NCI-H774 (cell line): Measurements from ENCODE around the gene CCDC40.

ENCODE experiments used
- DNase-seq: peaks from one replicate; lab custom pipeline; 2025; lab: John Stamatoyannopoulos, UW

Gene CCDC40

GRCh38 chr17:80115159-80115558, 78.7 kb downstream of the CCDC40 start:
- DNase-seq: no peak

GRCh38 chr17:80116276-80116920, 80.0 kb downstream of the CCDC40 start:
- no peak for DNase-seq

DNA sequence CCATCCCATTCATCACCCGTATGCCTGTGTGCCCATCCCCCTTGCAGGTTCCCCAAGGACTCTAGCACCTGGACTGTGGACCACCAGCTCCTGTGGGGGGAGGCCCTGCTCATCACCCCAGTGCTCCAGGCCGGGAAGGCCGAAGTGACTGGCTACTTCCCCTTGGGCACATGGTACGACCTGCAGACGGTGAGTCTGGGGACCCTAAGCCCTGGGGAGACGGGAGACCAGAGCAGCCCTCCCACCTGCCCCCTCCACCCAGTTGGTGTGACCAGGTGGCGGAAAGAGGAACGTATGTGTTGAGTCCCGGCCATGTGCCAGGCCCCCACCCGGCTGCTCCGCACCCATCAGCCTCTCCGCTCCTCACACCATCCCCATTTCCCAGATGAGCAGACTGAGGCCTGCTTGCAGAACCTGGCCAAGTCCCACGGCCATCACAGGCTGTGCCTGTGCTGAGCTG, 80.5 kb downstream of the CCDC40 start:
- no peak for DNase-seq

DNA sequence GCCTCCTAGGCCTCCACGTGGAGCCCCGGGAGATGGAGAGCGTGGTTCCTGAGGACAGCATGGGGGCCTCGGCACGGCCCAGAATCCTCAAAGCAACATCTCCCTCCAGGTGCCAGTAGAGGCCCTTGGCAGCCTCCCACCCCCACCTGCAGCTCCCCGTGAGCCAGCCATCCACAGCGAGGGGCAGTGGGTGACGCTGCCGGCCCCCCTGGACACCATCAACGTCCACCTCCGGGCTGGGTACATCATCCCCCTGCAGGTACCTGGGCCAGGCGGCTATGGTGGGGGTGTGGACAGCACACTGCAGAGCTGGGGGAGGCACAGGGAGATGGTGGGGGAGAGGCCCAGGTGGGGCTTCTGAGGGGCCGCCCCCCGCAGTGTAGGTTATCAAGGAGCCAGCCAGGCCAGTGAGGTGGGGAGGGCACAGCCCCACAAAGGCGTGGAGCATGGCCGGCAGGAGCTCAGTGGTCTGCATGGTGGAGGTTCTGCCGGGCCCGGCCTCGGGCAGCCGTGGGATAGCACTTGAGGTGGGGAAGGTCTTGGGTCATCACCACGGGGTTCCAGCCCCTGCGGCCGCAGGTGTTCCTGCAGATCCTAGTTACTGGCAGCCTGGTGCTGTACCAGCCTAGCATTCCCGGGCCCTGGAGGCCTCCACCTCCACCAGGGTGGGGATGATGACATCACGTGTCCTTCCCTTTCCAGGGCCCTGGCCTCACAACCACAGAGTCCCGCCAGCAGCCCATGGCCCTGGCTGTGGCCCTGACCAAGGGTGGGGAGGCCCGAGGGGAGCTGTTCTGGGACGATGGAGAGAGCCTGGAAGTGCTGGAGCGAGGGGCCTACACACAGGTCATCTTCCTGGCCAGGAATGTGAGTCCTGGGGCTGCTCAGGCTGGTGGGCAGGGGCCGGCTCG, 81.3 kb downstream of the CCDC40 start:
- DNase-seq: no peak

- no peak for DNase-seq
These were observed 82.3 kb downstream of the CCDC40 start for GRCh38 chr17:80118601-80119270.

GRCh38 chr17:80119271-80119791, 82.9 kb downstream of the CCDC40 start:
- no peak for DNase-seq

DNA sequence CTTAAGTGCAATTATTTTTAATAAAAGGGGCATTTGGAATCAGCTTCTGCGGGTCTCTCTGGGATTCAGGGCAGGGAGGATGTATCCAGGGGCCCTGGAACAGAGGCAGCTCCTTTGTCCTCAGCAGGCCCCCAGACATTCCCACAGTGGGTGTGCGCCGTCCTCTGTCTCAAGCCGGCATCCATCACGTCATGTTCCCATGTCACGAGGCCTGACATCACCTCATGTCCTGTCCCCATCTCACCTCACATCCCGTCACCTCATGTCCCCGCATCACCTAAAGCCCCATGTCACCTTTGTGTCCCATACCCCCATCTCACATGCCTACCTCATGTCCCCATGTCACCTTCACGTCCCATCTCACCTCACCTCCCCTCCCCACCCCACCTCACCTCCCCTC, 83.4 kb downstream of the CCDC40 start:
- DNase-seq: no peak

- DNase-seq: no peak
These were observed 85.7 kb downstream of the CCDC40 start for GRCh38 chr17:80122026-80122575.

DNA sequence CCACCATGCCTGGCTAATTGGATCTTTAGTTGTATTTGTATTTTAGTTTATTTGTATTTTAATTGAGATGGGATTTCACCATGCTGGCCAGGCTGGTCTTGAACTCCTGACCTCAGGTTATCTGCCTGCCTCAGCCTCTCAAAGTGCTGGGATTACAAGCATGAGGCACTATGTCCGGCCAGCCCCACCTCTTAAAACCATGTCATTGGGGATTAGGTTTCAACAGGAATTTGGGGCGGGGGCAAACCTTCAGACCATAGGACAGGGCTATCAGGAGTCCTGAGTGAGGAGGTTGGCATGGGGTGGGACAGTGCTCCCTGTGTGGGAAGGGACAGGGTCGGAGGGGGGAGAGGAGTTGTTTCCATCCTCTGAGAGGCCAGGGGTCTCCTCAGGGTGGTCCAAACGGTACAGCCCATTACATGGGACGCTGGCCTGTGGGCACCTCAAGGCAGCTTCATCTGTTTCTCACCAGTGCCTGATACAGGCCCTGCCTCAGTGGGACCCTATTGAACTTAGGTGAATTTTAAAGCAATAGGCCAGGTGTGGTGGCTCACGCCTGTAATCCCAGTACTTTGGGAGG, 86.6 kb downstream of the CCDC40 start:
- no peak for DNase-seq

GRCh38 chr17:80123791-80124190, 87.3 kb downstream of the CCDC40 start:
- DNase-seq: no peak

- DNase-seq: no peak
These were observed 88.0 kb downstream of the CCDC40 start for GRCh38 chr17:80124351-80124981.

- no peak for DNase-seq
These were observed 89.4 kb downstream of the CCDC40 start for GRCh38 chr17:80125656-80126448.

DNA sequence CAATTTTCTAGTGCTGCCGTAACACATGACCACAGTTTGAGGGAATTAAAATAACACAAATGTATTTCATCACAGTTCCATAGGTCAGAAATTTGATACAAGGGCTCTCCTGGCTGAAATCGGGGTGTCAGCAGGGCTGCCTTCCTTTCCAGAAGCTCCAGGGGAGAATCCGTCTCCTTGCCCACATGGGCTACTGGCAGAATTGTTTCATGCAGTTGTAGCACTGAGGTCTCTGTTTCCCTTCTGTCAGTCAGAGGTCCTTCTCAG, 89.9 kb downstream of the CCDC40 start:
- DNase-seq: no peak

- DNase-seq: no peak
These were observed 92.6 kb downstream of the CCDC40 start for GRCh38 chr17:80129006-80129565.

DNA sequence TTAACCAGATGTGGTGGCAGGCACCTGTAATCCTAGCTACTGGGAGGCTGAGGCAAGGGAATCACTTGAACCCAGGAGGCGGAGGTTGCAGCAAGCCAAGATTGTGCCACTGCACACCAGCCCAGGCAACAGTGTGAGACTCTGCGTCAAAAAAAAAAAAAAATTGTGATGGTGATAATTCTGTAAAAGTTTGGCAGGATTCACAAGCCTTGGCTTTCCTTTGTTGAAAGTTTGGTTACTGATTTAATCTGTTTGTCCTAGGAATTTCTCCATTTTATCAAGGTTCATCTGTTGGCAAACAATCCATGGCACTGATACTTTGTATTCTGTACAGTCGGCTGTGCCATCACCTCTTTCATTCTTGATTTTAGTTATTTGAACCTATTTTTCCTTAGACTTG, 94.5 kb downstream of the CCDC40 start:
- DNase-seq: no peak

DNA sequence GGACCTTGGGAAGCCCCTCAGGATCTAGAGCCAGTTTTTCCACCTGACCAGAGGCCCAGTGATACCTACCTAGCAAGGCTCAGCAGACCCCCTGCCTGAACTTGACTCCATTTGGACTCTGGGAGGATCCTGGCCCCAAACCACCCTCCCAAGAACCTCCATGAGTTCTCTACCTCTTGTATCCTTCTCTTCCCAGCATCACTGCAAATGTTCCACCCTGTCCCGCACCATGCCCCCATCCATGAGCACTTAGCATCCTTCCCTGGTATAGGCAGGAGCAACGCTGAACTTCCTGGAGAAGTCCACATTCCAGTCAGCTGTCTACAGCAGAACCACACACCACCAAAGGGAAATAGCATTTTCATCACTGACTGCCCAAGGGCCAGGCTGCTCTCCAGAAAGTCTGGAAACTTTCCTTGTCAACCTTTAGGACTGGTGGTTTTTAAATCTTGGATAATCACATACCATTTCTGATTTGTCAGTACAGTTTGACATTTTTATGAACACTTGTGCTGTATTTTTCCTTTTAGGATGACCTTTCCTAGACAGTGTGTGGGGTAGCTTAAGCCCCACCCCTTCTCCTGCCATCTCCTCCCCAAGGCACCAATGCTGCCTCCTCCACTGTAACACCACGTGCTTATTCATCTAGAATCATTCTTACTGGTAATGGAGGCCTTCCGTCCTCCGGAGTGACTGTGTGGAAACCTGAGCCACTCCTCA, 96.6 kb downstream of the CCDC40 start:
- no peak for DNase-seq

- no peak for DNase-seq
These were observed 97.2 kb downstream of the CCDC40 start for GRCh38 chr17:80133626-80133970.

- DNase-seq: no peak
These were observed 100.7 kb downstream of the CCDC40 start for GRCh38 chr17:80137131-80137530.

DNA sequence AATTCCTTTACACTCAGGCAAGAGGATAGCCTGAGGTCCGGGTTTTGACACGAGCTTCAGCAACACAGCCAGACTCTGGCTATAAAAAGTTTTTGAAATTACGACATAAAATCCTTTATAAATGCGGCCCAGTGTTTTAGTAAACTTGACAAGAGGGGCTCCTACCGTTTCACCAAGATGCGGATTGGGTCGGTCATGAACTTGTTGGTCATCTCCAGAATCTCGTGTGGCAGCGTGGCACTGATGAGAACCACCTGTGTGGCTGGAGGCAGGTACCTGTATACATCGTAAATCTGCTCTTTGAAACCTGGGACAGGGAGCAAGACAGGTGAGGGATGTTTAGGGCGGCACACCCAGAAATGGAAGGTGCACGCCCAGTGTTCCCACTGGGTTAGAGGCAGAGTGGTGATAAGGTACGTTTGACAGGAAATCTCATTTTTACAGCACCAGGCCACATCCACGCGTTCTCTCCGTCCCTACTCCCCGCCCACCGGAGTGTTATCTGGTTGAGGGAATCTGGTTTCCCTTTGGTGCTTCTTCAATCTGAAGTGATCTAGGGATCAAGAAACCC, 102.5 kb downstream of the CCDC40 start:
- no peak for DNase-seq
